ENCODE measurements around the gene CYTIP. TPM values are rescaled to one million over a fixed set of nuclear protein-coding genes. Genes with fewer than 3 reads are reported as not detected.

Gene CYTIP
- polyA plus RNA-seq, 1 donor from 2014 or later: not detected

- no peaks in the 10 kb centered on the region for H3K9me3 ChIP-seq (ENCODE audit: low read length)
- no peaks in the 10 kb centered on the region for H3K27me3 ChIP-seq (ENCODE audit: insufficient read depth, low read depth, low read length)
- TF ChIP-seq, protein P1, sequence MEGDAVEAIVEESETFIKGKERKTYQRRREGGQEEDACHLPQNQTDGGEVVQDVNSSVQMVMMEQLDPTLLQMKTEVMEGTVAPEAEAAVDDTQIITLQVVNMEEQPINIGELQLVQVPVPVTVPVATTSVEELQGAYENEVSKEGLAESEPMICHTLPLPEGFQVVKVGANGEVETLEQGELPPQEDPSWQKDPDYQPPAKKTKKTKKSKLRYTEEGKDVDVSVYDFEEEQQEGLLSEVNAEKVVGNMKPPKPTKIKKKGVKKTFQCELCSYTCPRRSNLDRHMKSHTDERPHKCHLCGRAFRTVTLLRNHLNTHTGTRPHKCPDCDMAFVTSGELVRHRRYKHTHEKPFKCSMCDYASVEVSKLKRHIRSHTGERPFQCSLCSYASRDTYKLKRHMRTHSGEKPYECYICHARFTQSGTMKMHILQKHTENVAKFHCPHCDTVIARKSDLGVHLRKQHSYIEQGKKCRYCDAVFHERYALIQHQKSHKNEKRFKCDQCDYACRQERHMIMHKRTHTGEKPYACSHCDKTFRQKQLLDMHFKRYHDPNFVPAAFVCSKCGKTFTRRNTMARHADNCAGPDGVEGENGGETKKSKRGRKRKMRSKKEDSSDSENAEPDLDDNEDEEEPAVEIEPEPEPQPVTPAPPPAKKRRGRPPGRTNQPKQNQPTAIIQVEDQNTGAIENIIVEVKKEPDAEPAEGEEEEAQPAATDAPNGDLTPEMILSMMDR (IDR thresholded peaks at IDR 0.05; ENCODE audit: poor library complexity, severe bottlenecking): no peak
- TF ChIP-seq RAD21 (conservative IDR thresholded peaks at IDR 0.05) (no peak), POLR2AphosphoS5 (IDR thresholded peaks at IDR 0.05) (no peak), TAF1 (IDR thresholded peaks at IDR 0.05; ENCODE audit: low read depth) (no peak), EP300 (conservative IDR thresholded peaks at IDR 0.05; ENCODE audit: poor library complexity, severe bottlenecking) (no peak), SMC3 (conservative IDR thresholded peaks at IDR 0.05; ENCODE audit: poor library complexity) (no peak), EZH2 (IDR thresholded peaks at IDR 0.05; ENCODE audit: borderline replicate concordance, insufficient read depth, low read length, poor library complexity, severe bottlenecking) (no peak), MXI1 (conservative IDR thresholded peaks at IDR 0.05; ENCODE audit: poor library complexity, severe bottlenecking) (no peak)
- TF ChIP-seq, protein P2, sequence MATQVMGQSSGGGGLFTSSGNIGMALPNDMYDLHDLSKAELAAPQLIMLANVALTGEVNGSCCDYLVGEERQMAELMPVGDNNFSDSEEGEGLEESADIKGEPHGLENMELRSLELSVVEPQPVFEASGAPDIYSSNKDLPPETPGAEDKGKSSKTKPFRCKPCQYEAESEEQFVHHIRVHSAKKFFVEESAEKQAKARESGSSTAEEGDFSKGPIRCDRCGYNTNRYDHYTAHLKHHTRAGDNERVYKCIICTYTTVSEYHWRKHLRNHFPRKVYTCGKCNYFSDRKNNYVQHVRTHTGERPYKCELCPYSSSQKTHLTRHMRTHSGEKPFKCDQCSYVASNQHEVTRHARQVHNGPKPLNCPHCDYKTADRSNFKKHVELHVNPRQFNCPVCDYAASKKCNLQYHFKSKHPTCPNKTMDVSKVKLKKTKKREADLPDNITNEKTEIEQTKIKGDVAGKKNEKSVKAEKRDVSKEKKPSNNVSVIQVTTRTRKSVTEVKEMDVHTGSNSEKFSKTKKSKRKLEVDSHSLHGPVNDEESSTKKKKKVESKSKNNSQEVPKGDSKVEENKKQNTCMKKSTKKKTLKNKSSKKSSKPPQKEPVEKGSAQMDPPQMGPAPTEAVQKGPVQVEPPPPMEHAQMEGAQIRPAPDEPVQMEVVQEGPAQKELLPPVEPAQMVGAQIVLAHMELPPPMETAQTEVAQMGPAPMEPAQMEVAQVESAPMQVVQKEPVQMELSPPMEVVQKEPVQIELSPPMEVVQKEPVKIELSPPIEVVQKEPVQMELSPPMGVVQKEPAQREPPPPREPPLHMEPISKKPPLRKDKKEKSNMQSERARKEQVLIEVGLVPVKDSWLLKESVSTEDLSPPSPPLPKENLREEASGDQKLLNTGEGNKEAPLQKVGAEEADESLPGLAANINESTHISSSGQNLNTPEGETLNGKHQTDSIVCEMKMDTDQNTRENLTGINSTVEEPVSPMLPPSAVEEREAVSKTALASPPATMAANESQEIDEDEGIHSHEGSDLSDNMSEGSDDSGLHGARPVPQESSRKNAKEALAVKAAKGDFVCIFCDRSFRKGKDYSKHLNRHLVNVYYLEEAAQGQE (IDR thresholded peaks at IDR 0.05; ENCODE audit: borderline replicate concordance): no peak
- H4K20me1 ChIP-seq (ENCODE audit: insufficient read depth): no peaks in the 10 kb centered on the region
- H3K27ac ChIP-seq (ENCODE audit: low read length): no peak overlapping the region
- no peaks in the 10 kb centered on the region for H3F3A ChIP-seq (ENCODE audit: insufficient read depth, low read length, poor library complexity, severe bottlenecking)
- H2AFZ ChIP-seq (ENCODE audit: low read depth, low read length): no peak overlapping the region
- no peak overlapping the region for H3K9ac ChIP-seq (ENCODE audit: low read length)
- no peaks in the 10 kb centered on the region for H3K9me2 ChIP-seq (ENCODE audit: insufficient read depth, low read length)
- no peak overlapping the region for H3K4me3 ChIP-seq (ENCODE audit: low read length)
- no peaks in the 10 kb centered on the region for H3K79me2 ChIP-seq (replicated peaks; ENCODE audit: insufficient read depth, low read length)
- H3K36me3 ChIP-seq (ENCODE audit: insufficient read depth, low read length): no peaks in the 10 kb centered on the region
- H3K4me2 ChIP-seq (ENCODE audit: low read length): no peak overlapping the region
Observed at GRCh38 chr2:157487747-157488146, 43.9 kb upstream of the CYTIP start.

GRCh38 chr2:157487271-157487610 is 43.4 kb upstream of the CYTIP start:
- H4K20me1 ChIP-seq (ENCODE audit: insufficient read depth): no peaks in the 10 kb centered on the region
- no peaks in the 10 kb centered on the region for H3K36me3 ChIP-seq (ENCODE audit: insufficient read depth, low read length)
- no peaks in the 10 kb centered on the region for H3K79me2 ChIP-seq (replicated peaks; ENCODE audit: insufficient read depth, low read length)
- no peaks in the 10 kb centered on the region for H3K9me3 ChIP-seq (ENCODE audit: low read length)
- no peak overlapping the region for H3K9ac ChIP-seq (ENCODE audit: low read length)
- H3F3A ChIP-seq (ENCODE audit: insufficient read depth, low read length, poor library complexity, severe bottlenecking): no peaks in the 10 kb centered on the region
- no peak overlapping the region for H3K27ac ChIP-seq (ENCODE audit: low read length)
- TF ChIP-seq, protein P1 (IDR thresholded peaks at IDR 0.05; ENCODE audit: poor library complexity, severe bottlenecking): no peak
- TF ChIP-seq RAD21 (conservative IDR thresholded peaks at IDR 0.05): no peak
- TF ChIP-seq EZH2 (IDR thresholded peaks at IDR 0.05; ENCODE audit: borderline replicate concordance, insufficient read depth, low read length, poor library complexity, severe bottlenecking): no peak
- no peak for TF ChIP-seq SMC3 (conservative IDR thresholded peaks at IDR 0.05; ENCODE audit: poor library complexity)
- TF ChIP-seq EP300 (conservative IDR thresholded peaks at IDR 0.05; ENCODE audit: poor library complexity, severe bottlenecking): no peak
- no peak for TF ChIP-seq POLR2AphosphoS5 (IDR thresholded peaks at IDR 0.05)
- TF ChIP-seq TAF1 (IDR thresholded peaks at IDR 0.05; ENCODE audit: low read depth): no peak
- TF ChIP-seq, protein P2 (IDR thresholded peaks at IDR 0.05; ENCODE audit: borderline replicate concordance): no peak
- TF ChIP-seq MXI1 (conservative IDR thresholded peaks at IDR 0.05; ENCODE audit: poor library complexity, severe bottlenecking): no peak
- no peak overlapping the region for H3K4me2 ChIP-seq (ENCODE audit: low read length)
- H3K9me2 ChIP-seq (ENCODE audit: insufficient read depth, low read length): no peaks in the 10 kb centered on the region
- no peak overlapping the region for H3K4me3 ChIP-seq (ENCODE audit: low read length)
- no peak overlapping the region for H2AFZ ChIP-seq (ENCODE audit: low read depth, low read length)
- no peaks in the 10 kb centered on the region for H3K27me3 ChIP-seq (ENCODE audit: insufficient read depth, low read depth, low read length)
